ENCODE data around the gene NOPCHAP1.

NOPCHAP1 gene

DNA sequence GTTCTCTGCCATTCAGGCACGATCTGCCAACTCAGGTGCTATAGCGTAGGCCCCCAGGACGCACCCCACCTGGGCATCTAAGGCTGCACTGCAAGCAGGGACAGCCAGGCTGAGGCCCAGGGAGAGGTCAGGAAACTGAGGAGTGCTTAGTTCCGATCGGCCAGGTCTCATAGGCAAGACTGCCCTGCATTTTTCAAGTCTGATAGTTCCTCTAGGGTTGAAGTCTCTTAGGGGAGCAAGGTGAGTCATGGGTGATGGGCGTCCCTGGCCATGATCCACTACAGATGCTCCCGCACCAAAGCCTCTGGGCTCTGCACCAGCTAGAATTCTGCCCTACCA, 13.2 kb downstream of the NOPCHAP1 start:
- H3K27ac ChIP-seq (replicated peaks), result no peak overlapping the region
- TF ChIP-seq, protein P1, sequence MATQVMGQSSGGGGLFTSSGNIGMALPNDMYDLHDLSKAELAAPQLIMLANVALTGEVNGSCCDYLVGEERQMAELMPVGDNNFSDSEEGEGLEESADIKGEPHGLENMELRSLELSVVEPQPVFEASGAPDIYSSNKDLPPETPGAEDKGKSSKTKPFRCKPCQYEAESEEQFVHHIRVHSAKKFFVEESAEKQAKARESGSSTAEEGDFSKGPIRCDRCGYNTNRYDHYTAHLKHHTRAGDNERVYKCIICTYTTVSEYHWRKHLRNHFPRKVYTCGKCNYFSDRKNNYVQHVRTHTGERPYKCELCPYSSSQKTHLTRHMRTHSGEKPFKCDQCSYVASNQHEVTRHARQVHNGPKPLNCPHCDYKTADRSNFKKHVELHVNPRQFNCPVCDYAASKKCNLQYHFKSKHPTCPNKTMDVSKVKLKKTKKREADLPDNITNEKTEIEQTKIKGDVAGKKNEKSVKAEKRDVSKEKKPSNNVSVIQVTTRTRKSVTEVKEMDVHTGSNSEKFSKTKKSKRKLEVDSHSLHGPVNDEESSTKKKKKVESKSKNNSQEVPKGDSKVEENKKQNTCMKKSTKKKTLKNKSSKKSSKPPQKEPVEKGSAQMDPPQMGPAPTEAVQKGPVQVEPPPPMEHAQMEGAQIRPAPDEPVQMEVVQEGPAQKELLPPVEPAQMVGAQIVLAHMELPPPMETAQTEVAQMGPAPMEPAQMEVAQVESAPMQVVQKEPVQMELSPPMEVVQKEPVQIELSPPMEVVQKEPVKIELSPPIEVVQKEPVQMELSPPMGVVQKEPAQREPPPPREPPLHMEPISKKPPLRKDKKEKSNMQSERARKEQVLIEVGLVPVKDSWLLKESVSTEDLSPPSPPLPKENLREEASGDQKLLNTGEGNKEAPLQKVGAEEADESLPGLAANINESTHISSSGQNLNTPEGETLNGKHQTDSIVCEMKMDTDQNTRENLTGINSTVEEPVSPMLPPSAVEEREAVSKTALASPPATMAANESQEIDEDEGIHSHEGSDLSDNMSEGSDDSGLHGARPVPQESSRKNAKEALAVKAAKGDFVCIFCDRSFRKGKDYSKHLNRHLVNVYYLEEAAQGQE (IDR thresholded peaks at IDR 0.05; ENCODE audit: insufficient replicate concordance, low read depth), result no peak
- no peak for TF ChIP-seq POLR2AphosphoS5 (IDR thresholded peaks at IDR 0.05; ENCODE audit: low read depth)
- no peak for TF ChIP-seq GABPA (IDR thresholded peaks at IDR 0.05; ENCODE audit: low read depth)
- no peak for TF ChIP-seq SPI1 (IDR thresholded peaks at IDR 0.05; ENCODE audit: borderline replicate concordance, low read depth)
- TF ChIP-seq, protein P2, sequence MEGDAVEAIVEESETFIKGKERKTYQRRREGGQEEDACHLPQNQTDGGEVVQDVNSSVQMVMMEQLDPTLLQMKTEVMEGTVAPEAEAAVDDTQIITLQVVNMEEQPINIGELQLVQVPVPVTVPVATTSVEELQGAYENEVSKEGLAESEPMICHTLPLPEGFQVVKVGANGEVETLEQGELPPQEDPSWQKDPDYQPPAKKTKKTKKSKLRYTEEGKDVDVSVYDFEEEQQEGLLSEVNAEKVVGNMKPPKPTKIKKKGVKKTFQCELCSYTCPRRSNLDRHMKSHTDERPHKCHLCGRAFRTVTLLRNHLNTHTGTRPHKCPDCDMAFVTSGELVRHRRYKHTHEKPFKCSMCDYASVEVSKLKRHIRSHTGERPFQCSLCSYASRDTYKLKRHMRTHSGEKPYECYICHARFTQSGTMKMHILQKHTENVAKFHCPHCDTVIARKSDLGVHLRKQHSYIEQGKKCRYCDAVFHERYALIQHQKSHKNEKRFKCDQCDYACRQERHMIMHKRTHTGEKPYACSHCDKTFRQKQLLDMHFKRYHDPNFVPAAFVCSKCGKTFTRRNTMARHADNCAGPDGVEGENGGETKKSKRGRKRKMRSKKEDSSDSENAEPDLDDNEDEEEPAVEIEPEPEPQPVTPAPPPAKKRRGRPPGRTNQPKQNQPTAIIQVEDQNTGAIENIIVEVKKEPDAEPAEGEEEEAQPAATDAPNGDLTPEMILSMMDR (IDR thresholded peaks at IDR 0.05; ENCODE audit: insufficient read depth, low read length), result no peak
- no peak for DNase-seq (ENCODE audit: low read depth in 1 of 2, low spot score in 1 of 2)
- H3K27me3 ChIP-seq (ENCODE audit: insufficient read depth, poor library complexity, severe bottlenecking), result no peaks in the 10 kb centered on the region
- H3K4me3 ChIP-seq (replicated peaks; ENCODE audit: insufficient read depth, low read length), result no peak overlapping the region

DNA sequence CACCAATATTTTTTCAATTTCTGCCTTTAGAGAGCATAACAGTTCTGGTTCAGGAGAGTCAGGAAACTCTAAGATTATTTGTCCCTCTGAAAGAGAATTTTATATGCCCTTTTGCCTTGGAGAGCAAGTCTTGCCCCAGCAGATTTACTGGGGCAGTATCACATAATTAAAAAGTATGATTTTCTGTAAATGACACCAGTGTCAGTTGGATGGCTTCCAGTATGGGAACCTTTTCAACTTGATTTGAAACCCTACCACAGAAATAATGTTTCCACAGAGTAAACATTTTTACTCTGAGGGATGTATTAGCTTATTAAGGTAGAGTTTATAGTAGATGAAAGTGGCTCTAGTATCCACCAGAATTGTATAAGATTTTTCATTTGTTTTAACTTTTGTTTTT, 15.4 kb downstream of the NOPCHAP1 start:
- H3K27ac ChIP-seq (replicated peaks), result no peak overlapping the region
- no peaks in the 10 kb centered on the region for H3K27me3 ChIP-seq (ENCODE audit: insufficient read depth, poor library complexity, severe bottlenecking)
- DNase-seq (ENCODE audit: low read depth in 1 of 2, low spot score in 1 of 2), result no peak
- no peak overlapping the region for H3K4me3 ChIP-seq (replicated peaks; ENCODE audit: insufficient read depth, low read length)
- TF ChIP-seq, protein P2 (IDR thresholded peaks at IDR 0.05; ENCODE audit: insufficient read depth, low read length), result no peak
- TF ChIP-seq, protein P1 (IDR thresholded peaks at IDR 0.05; ENCODE audit: insufficient replicate concordance, low read depth), result no peak
- no peak for TF ChIP-seq POLR2AphosphoS5 (IDR thresholded peaks at IDR 0.05; ENCODE audit: low read depth)
- TF ChIP-seq GABPA (IDR thresholded peaks at IDR 0.05; ENCODE audit: low read depth), result no peak
- TF ChIP-seq SPI1 (IDR thresholded peaks at IDR 0.05; ENCODE audit: borderline replicate concordance, low read depth), result no peak

DNA sequence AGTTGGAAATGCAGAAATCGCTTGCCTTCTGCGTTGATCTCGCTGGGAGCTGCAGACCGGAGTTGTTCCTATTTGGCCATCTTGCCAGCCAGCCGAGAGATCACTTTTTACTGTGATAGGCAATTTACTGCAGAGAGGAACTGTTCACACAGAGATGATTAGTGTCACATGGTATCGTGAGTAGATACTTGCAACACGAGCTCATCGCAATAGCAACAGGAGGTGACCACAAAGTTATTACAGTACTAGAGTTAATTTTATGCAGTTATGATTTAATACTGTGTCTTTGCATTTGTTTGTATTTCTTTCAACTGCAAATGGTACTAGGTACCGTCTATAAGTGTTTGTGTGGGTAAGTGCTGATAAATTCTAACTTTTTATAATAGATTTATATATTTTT, 27.8 kb downstream of the NOPCHAP1 start:
- Histone ChIP-seq H3K27ac (replicated peaks) (no peak overlapping the region), H3K27me3 (ENCODE audit: insufficient read depth, poor library complexity, severe bottlenecking) (no peaks in the 10 kb centered on the region), H3K4me3 (replicated peaks; ENCODE audit: insufficient read depth, low read length) (no peak overlapping the region)
- TF ChIP-seq POLR2AphosphoS5 (IDR thresholded peaks at IDR 0.05; ENCODE audit: low read depth) (no peak), GABPA (IDR thresholded peaks at IDR 0.05; ENCODE audit: low read depth) (no peak), SPI1 (IDR thresholded peaks at IDR 0.05; ENCODE audit: borderline replicate concordance, low read depth) (no peak)
- TF ChIP-seq, protein P2 (IDR thresholded peaks at IDR 0.05; ENCODE audit: insufficient read depth, low read length), result no peak
- TF ChIP-seq, protein P1 (IDR thresholded peaks at IDR 0.05; ENCODE audit: insufficient replicate concordance, low read depth), result no peak
- peak; percentile 23 to 32 for DNase-seq (ENCODE audit: low read depth in 1 of 2, low spot score in 1 of 2)
